Fibroblast of lung (primary cell): Measurements from ENCODE around the gene PFKP. TPM values are rescaled to one million over a fixed set of nuclear protein-coding genes. Genes with fewer than 3 reads are reported as not detected.

Experiments
- DNase-seq, 2 donors: peaks; one replicate each; pipeline versions ENCODE4 v3.0.0 to v3.0.0-alpha.2; 2010; ENCODE audit warnings: low read depth in 2 of 2
- H2AFZ ChIP-seq: 2 replicates; pipeline ENCODE4 v1.5.1; 2012; ENCODE audit warnings: low read length, control low read depth, inconsistent platforms
- H3K27ac ChIP-seq: 2 replicates; pipeline ENCODE4 v1.5.1; 2011; ENCODE audit warnings: low read length, control low read depth; ENCODE audit not compliant: insufficient read depth
- H3K27me3 ChIP-seq: 2 replicates; pipeline ENCODE4 v1.5.1; 2011; ENCODE audit warnings: mild to moderate bottlenecking, low read length; ENCODE audit not compliant: control insufficient read depth, insufficient read depth
- H3K36me3 ChIP-seq: 2 replicates; pipeline ENCODE4 v1.5.1; 2011; ENCODE audit warnings: low read length; ENCODE audit not compliant: control insufficient read depth, insufficient read depth
- H3K4me1 ChIP-seq: 2 replicates; pipeline ENCODE4 v1.5.1; 2011; ENCODE audit warnings: low read length; ENCODE audit not compliant: control insufficient read depth, insufficient read depth; ENCODE audit errors: extremely low read depth
- H3K4me2 ChIP-seq: 2 replicates; pipeline ENCODE4 v1.5.1; 2011; ENCODE audit warnings: low read length, control low read depth; ENCODE audit not compliant: insufficient read depth; ENCODE audit errors: extremely low read depth
- H3K4me3 ChIP-seq, 4 experiments: fragments of 200-600 bp in 1 of 4; sonication (generic) in 1 of 4; replicated peaks in 1 of 4; 2 replicates each; pipeline ENCODE4 v1.5.1; 2011 to 2016; ENCODE audit warnings: low read length in 4 of 4, low read depth in 3 of 4, mild to moderate bottlenecking in 3 of 4, control low read depth in 2 of 4, inconsistent platforms in 1 of 4, mixed read lengths in 1 of 4; ENCODE audit not compliant: insufficient read depth in 1 of 4; ENCODE audit errors: control extremely low read depth in 1 of 4
- H3K79me2 ChIP-seq: 2 replicates; pipeline ENCODE4 v1.5.1; 2012; ENCODE audit warnings: mild to moderate bottlenecking, low read length, inconsistent platforms; ENCODE audit not compliant: control insufficient read depth, insufficient read depth
- H3K9ac ChIP-seq: 2 replicates; pipeline ENCODE4 v1.5.1; 2011; ENCODE audit warnings: mild to moderate bottlenecking, low read length, control low read depth; ENCODE audit not compliant: insufficient read depth
- H3K9me3 ChIP-seq: 2 replicates; pipeline ENCODE4 v1.5.1; 2012; ENCODE audit warnings: low read depth, low read length; ENCODE audit not compliant: control insufficient read depth, insufficient read depth
- H4K20me1 ChIP-seq: 2 replicates; pipeline ENCODE4 v1.5.1; 2011; ENCODE audit warnings: low read length; ENCODE audit not compliant: control insufficient read depth, insufficient read depth; ENCODE audit errors: extremely low read depth
- EZH2 ChIP-seq: IDR thresholded peaks from 2 replicates; pipeline ENCODE4 v1.5.1; 2012; ENCODE audit warnings: low read length, control low read depth, mild to moderate bottlenecking; ENCODE audit errors: missing control alignments
- polyA plus RNA-seq, 2 donors: library from polyadenylated mRNA; depleted of rRNA in 1 of 2; stranded (reverse) in 1 of 2; unstranded in 1 of 2; fragments of >200 nt; gene quantifications; 2 replicates each; pipeline ENCODE4 v1.2.1, GENCODE V29; 2011 to 2012; ENCODE audit warnings: missing spikeins in 1 of 2
- total RNA-seq: library from RNA; depleted of rRNA; stranded (reverse); fragments of >200 nt; gene quantifications from 2 replicates; pipeline ENCODE4 v1.2.1, GENCODE V29; 2014
- TF ChIP-seq, protein P1 (sequence below), 2 donors: IDR thresholded peaks in 1 of 2; conservative IDR thresholded peaks in 1 of 2; 1 replicate in 1 of 2; 2 replicates in 1 of 2; pipeline ENCODE4 v1.5.1; 2011 to 2012; ENCODE audit warnings: low read length in 2 of 2, control low read depth in 1 of 2, inconsistent platforms in 1 of 2, low read depth in 1 of 2, mild to moderate bottlenecking in 1 of 2

The PFKP gene
- total and polyA plus RNA-seq, 2 donors (not counting 1 experiment from before 2014, with no cell fraction given) = 74.3 to 90.3 TPM

DNA sequence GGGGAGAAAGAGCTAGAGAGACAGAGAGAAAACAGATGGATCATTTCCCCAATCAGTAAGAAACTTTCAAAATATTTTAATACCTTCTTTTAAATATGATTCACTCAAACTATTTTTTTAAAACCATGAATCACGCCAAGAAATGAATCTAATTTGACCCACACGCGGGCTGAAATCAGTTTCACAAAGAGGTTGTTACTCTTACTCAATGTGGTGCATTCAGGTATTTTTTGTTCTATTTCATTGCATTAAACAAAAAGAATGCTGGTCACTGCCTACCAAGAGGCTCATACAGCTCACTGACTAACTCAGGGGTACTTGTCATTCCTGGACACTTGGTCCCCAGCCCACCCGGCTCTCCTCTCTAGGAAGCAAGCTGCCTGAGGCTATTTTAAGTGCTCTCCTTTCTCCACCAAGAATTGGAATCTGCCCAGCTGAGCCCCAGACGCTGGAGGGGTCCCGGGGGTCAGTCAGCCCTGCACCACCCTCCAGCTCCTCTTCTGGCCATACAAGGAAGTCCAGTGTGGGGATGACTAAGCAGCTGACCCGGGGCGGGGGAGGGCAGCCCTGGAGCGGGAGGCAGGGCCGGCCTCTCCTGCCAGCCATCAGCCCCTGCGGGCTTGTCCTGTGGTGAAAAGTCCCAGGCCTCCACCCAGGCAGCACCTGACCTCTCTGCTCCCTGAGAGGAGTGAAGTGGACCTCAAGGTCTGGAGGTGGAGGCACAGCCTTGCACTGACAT is 21.7 kb upstream of the PFKP start:
- H3K79me2 ChIP-seq = no peaks in the 10 kb centered on the region
- no peaks in the 10 kb centered on the region for H4K20me1 ChIP-seq
- DNase-seq = peak; percentile 87 to 92
- no peaks in the 10 kb centered on the region for H3K9me3 ChIP-seq
- H3K4me1 ChIP-seq = peaks cover 29% of the 10 kb centered on the region
- peak overlapping the region; percentile 46 for H2AFZ ChIP-seq
- H3K9ac ChIP-seq = no peak overlapping the region
- H3K4me3 ChIP-seq = peak overlapping the region in 2 of 4 experiments; percentile 6 to 40
- peak overlapping the region; percentile 88 for H3K27ac ChIP-seq
- no peaks in the 10 kb centered on the region for H3K36me3 ChIP-seq
- no peaks in the 10 kb centered on the region for H3K27me3 ChIP-seq
- TF ChIP-seq, protein P1, sequence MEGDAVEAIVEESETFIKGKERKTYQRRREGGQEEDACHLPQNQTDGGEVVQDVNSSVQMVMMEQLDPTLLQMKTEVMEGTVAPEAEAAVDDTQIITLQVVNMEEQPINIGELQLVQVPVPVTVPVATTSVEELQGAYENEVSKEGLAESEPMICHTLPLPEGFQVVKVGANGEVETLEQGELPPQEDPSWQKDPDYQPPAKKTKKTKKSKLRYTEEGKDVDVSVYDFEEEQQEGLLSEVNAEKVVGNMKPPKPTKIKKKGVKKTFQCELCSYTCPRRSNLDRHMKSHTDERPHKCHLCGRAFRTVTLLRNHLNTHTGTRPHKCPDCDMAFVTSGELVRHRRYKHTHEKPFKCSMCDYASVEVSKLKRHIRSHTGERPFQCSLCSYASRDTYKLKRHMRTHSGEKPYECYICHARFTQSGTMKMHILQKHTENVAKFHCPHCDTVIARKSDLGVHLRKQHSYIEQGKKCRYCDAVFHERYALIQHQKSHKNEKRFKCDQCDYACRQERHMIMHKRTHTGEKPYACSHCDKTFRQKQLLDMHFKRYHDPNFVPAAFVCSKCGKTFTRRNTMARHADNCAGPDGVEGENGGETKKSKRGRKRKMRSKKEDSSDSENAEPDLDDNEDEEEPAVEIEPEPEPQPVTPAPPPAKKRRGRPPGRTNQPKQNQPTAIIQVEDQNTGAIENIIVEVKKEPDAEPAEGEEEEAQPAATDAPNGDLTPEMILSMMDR (conservative IDR thresholded peaks at IDR 0.05 in 1 of 2, IDR thresholded peaks at IDR 0.05 in 1 of 2; ENCODE audit: low read depth in 1 of 2, low read length in 2 of 2) = peak; percentile 50 to 65
- no peak for TF ChIP-seq EZH2
- H3K4me2 ChIP-seq = peak overlapping the region; percentile 85

DNA sequence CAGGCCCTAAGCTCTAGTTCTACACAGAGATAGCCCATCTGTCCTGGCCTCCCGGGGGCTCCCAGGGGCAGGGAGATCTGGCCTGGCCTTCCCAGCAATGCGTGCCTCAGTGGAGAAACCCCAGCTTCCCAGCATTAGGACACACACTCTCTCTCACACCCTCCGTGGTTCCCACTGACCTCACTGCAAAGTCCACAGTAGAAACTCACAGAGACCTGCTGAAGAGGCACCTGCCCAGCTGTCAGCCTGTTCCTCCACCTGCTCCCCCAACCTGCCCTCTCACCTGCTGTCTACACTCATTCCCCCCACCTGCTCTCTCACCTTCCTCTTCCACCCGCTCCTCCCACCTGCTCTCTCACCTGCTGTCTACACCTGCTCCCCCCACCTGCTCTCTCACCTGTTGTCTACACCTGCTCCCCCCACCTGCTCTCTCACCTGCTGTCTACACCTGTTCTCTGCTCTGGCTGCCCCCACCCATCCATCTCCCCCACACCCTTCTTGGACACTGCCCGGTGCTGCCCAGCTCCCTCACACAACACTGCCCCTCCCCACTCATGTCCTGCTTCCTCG is 21.1 kb upstream of the PFKP start:
- no peak for DNase-seq
- peaks cover 29% of the 10 kb centered on the region for H3K4me1 ChIP-seq
- H3K79me2 ChIP-seq = no peaks in the 10 kb centered on the region
- H3K9me3 ChIP-seq = no peaks in the 10 kb centered on the region
- H3K27ac ChIP-seq = peak overlapping the region; percentile 88
- H3K4me3 ChIP-seq = no peak overlapping the region
- H3K9ac ChIP-seq = no peak overlapping the region
- H3K36me3 ChIP-seq = no peaks in the 10 kb centered on the region
- peak overlapping the region; percentile 46 for H2AFZ ChIP-seq
- no peaks in the 10 kb centered on the region for H3K27me3 ChIP-seq
- TF ChIP-seq, protein P1 (conservative IDR thresholded peaks at IDR 0.05 in 1 of 2, IDR thresholded peaks at IDR 0.05 in 1 of 2; ENCODE audit: low read depth in 1 of 2, low read length in 2 of 2) = no peak
- TF ChIP-seq EZH2 = no peak
- H3K4me2 ChIP-seq = peak overlapping the region; percentile 85
- H4K20me1 ChIP-seq = no peaks in the 10 kb centered on the region

- Histone ChIP-seq H2AFZ (no peak overlapping the region), H4K20me1 (no peaks in the 10 kb centered on the region), H3K27ac (peak overlapping the region; percentile 88), H3K4me3 (no peak overlapping the region), H3K36me3 (no peaks in the 10 kb centered on the region), H3K27me3 (no peaks in the 10 kb centered on the region), H3K4me2 (no peak overlapping the region), H3K4me1 (peaks cover 29% of the 10 kb centered on the region), H3K9me3 (no peaks in the 10 kb centered on the region), H3K9ac (no peak overlapping the region), H3K79me2 (no peaks in the 10 kb centered on the region)
- TF ChIP-seq EZH2 = no peak
- TF ChIP-seq, protein P1 (conservative IDR thresholded peaks at IDR 0.05 in 1 of 2, IDR thresholded peaks at IDR 0.05 in 1 of 2; ENCODE audit: low read depth in 1 of 2, low read length in 2 of 2) = no peak
- DNase-seq = peak in 1 of 2 donors; percentile 43
These were observed 20.3 kb upstream of the PFKP start for GRCh38 chr10:3046981-3047547.
